Choroid plexus epithelial cell (primary cell): ENCODE measurements around the gene BARX2.

Source experiments
- DNase-seq: peaks from one replicate; pipeline ENCODE4 v3.0.0-alpha.2; 2010; ENCODE audit warnings: low read depth
- H3K4me3 ChIP-seq: 2 replicates; pipeline ENCODE4 v1.5.1; 2011; ENCODE audit warnings: low read depth, mild to moderate bottlenecking, control low read depth, low read length, moderate library complexity
- TF ChIP-seq, protein P1 (sequence below): conservative IDR thresholded peaks from 2 replicates; pipeline ENCODE4 v1.5.1; 2011; ENCODE audit warnings: low read depth, mild to moderate bottlenecking, control low read depth, inconsistent platforms, low read length, moderate library complexity

BARX2 gene

DNA sequence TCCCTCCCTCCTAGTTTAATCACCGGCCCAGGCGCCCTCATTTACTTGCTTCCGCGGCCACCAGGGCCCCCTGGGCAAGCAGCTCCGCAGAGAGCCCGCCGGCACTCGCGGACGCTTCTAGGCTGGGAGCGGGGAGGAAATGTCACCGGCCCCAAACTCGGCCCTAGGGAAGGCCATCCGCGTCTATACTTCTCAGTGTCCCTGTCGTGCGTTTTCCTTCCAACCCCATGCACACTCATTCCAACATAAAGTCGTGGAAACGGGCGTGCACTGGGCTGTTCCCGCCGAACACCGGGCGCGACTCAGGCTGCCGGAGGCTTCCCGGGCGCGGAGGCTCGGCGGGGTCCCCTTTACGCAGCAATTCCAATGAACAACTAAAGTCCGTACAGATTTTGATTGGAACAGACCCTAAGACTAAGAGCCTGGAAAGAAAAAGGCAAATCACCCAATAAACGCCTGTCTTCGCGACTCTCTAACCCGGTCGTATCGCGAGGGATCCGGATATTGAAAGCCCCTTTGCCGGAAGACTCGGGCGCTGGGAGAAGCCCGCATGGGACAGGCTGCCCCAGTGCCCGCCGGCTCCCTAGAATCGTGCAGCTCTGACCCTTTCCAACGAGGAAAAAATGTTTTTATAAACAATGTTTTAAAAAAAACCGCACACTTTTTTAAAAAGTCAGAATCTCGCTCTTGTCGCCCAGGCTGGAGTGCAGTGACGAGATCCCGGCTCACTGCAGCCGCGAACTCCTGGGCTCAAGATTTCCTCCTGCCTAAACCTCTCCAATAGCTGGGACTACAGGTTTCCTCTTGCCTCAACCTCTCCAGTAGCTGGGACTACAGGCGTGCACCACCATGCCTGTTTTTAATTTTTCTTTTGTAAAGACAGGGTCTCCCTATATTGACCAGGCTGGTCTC, 1.3 kb upstream of the BARX2 start:
- no peak for DNase-seq
- H3K4me3 ChIP-seq = no peak overlapping the region
- TF ChIP-seq, protein P1, sequence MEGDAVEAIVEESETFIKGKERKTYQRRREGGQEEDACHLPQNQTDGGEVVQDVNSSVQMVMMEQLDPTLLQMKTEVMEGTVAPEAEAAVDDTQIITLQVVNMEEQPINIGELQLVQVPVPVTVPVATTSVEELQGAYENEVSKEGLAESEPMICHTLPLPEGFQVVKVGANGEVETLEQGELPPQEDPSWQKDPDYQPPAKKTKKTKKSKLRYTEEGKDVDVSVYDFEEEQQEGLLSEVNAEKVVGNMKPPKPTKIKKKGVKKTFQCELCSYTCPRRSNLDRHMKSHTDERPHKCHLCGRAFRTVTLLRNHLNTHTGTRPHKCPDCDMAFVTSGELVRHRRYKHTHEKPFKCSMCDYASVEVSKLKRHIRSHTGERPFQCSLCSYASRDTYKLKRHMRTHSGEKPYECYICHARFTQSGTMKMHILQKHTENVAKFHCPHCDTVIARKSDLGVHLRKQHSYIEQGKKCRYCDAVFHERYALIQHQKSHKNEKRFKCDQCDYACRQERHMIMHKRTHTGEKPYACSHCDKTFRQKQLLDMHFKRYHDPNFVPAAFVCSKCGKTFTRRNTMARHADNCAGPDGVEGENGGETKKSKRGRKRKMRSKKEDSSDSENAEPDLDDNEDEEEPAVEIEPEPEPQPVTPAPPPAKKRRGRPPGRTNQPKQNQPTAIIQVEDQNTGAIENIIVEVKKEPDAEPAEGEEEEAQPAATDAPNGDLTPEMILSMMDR = no peak

GRCh38 chr11:129374993-129375750, 476 bp upstream of the BARX2 start:
- H3K4me3 ChIP-seq = no peak overlapping the region
- TF ChIP-seq, protein P1 = no peak
- DNase-seq = no peak

DNA sequence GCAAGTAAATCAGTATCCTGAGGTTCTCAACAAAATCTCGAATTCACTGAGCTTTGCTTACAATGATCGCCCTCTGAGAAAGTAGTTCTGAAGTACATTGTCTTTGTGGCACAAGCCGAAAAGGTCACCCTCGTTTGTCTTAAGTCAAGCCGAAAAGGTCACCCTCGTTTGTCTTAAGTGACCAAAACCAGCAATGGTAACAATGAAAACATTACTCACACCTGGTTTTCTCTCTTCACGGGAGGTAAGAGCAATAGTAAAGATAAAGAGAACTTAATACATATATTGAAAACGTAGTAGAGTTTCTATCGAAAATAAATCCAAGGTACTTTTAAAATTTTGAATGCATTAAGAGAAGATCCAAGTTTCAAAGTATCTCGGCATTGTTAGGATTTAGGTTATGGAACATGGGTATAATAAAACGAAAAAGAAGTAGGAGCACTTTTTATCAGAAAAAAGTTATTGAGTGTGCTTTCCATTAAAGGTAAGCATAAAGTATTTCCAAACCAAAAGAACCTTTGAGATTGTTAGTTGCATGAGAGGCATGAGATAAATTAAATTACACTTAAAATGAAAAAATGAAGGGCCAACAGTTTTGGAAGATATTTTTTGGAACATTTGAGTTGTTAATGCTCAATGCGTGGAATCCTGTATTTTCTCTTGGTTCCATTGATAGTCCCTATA, 1.2 kb downstream of the BARX2 start:
- no peak overlapping the region for H3K4me3 ChIP-seq
- TF ChIP-seq, protein P1 = no peak
- DNase-seq = no peak

DNA sequence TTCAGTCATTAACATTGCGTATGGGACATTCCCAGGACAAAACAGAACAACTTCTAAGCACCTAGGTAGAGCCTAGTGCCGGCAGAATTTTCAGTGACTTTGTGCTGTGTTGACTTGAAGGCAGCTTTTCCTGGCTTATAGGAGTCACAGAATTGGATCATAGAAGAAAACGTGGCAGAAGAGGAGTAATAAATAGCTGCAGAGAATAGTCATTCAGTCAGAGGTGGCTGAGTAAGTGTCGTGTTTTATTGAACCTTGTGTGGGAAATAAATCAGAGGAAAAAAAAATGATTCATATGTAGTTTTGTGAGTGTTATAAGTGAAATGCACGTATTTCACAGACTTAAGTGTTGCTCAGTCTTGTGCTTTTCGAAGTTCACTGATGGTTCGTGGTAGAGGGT, 2.1 kb downstream of the BARX2 start:
- TF ChIP-seq, protein P1 = no peak
- no peak for DNase-seq
- no peak overlapping the region for H3K4me3 ChIP-seq

GRCh38 chr11:129380413-129380812, 4.8 kb downstream of the BARX2 start:
- no peak overlapping the region for H3K4me3 ChIP-seq
- TF ChIP-seq, protein P1 = no peak
- no peak for DNase-seq

DNA sequence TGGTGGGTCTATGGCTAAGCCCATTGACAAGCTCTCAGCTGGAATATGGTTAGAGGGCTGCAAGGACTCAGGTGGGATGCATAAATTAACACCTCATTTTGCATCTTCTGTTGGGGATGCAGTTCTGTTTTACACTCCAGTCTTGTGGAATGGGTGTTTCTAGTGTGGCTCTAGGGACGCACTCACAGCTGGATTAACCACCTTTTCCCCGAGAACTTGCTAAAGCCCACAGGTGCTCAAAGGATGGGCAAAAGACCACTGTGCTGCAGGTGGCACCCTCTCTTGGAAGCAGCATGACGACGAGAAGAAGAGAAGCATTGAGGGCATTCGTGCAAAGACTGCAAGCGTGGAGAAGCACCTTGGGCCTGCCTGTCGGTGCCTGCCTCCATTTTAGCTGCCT, 6.9 kb downstream of the BARX2 start:
- no peak for DNase-seq
- TF ChIP-seq, protein P1 = no peak
- H3K4me3 ChIP-seq = no peak overlapping the region
